ENCODE measurements around the gene PEMT. TPM values are rescaled to one million over a fixed set of nuclear protein-coding genes. Genes with fewer than 3 reads are reported as not detected.
"Not testable (repeated sequence)": the region's sequence is repeated elsewhere in the genome, so short reads cannot be mapped to it uniquely, and the experiment has no call there.

Gene PEMT
- total RNA-seq, 1 experiment from 2014 or later = 178 TPM

DNA sequence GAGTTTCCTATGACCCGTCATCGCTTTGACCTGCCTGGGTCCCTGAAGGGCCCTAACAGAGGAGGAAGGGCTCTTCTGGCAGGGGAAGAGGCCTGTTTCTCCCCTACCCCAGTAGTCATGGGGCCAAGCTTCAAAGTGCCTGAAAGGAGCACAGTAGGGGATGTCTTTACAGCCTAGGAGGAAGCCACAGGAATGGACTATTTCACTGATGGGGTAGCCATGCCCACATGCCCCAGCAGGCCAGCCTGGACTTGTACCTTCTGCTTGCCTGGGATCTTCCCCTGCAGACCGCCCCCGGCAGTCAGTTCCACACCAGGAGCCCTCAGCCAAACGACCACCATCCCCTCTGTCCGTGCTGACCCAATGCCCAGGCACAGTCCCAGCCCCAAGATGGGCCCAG lies 41.8 kb upstream of the PEMT start:
- Histone ChIP-seq H2AFZ (ENCODE audit: low read length) (no peak overlapping the region), H3K4me3 (ENCODE audit: low read length) (no peak overlapping the region), H4K20me1 (ENCODE audit: low read length) (no peaks in the 10 kb centered on the region), H3K36me3 (ENCODE audit: low read depth, low read length) (no peaks in the 10 kb centered on the region), H3F3A (ENCODE audit: low read length, unreplicated experiment) (no peaks in the 10 kb centered on the region), H3K27ac (ENCODE audit: low read length) (no peak overlapping the region), H3K4me1 (ENCODE audit: insufficient read depth, low read length) (no peaks in the 10 kb centered on the region), H3K9me2 (replicated peaks; ENCODE audit: low read length) (no peaks in the 10 kb centered on the region), H3K9me3 (ENCODE audit: low read length) (no peaks in the 10 kb centered on the region), H3K9ac (ENCODE audit: low read length) (no peak overlapping the region), H3K27me3 (ENCODE audit: low read length) (no peaks in the 10 kb centered on the region), H3K79me2 (ENCODE audit: low read length) (no peaks in the 10 kb centered on the region), H3K4me2 (ENCODE audit: low read length) (no peak overlapping the region)
- intact Hi-C loops (cut with micrococcal nuclease) = no loop called here
- CTCF ChIA-PET = no interaction called here
- ATAC-seq (no peak), DNase-seq (no peak)
- POLR2A ChIA-PET (ENCODE audit: unreplicated experiment) = no interaction called here
- BruUV-seq (replicated peaks) = no TSS peak
- TF ChIP-seq EZH2phosphoT487 (IDR thresholded peaks at IDR 0.05; ENCODE audit: borderline replicate concordance, low read length) (no peak), EZH2 (IDR thresholded peaks at IDR 0.05; ENCODE audit: low read length, unreplicated experiment) (no peak)
- TF ChIP-seq, protein P1, sequence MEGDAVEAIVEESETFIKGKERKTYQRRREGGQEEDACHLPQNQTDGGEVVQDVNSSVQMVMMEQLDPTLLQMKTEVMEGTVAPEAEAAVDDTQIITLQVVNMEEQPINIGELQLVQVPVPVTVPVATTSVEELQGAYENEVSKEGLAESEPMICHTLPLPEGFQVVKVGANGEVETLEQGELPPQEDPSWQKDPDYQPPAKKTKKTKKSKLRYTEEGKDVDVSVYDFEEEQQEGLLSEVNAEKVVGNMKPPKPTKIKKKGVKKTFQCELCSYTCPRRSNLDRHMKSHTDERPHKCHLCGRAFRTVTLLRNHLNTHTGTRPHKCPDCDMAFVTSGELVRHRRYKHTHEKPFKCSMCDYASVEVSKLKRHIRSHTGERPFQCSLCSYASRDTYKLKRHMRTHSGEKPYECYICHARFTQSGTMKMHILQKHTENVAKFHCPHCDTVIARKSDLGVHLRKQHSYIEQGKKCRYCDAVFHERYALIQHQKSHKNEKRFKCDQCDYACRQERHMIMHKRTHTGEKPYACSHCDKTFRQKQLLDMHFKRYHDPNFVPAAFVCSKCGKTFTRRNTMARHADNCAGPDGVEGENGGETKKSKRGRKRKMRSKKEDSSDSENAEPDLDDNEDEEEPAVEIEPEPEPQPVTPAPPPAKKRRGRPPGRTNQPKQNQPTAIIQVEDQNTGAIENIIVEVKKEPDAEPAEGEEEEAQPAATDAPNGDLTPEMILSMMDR (conservative IDR thresholded peaks at IDR 0.05; ENCODE audit: low read depth, low read length) = no peak

DNA sequence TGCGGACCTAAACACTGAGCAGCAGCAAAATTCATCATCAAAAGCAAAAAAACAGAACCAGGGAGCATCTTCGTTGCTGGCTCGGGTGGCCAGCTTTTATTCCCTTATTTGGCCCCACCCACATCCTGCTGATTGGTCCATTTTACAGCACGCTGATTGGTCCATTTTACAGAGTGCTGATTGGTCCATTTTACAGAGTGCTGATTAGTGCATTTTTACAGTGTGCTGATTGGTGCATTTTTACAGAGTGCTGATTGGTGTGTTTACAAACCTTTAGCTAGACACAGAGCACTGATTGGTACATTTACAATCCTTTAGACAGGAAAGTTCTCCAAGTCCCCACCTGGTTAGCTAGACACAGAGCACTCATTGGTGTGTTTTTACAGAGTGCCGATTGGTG lies 41.2 kb upstream of the PEMT start:
- POLR2A ChIA-PET (ENCODE audit: unreplicated experiment); H3K9ac ChIP-seq (ENCODE audit: low read length); H4K20me1 ChIP-seq (ENCODE audit: low read length); H3K4me2 ChIP-seq (ENCODE audit: low read length); CTCF ChIA-PET; intact Hi-C loops (cut with micrococcal nuclease); H3K4me1 ChIP-seq (ENCODE audit: insufficient read depth, low read length); BruUV-seq (replicated peaks); H3K4me3 ChIP-seq (ENCODE audit: low read length); H3K9me3 ChIP-seq (ENCODE audit: low read length); H3K27ac ChIP-seq (ENCODE audit: low read length); H3K79me2 ChIP-seq (ENCODE audit: low read length); H3K27me3 ChIP-seq (ENCODE audit: low read length); H3K36me3 ChIP-seq (ENCODE audit: low read depth, low read length); H3K9me2 ChIP-seq (replicated peaks; ENCODE audit: low read length); H2AFZ ChIP-seq (ENCODE audit: low read length); ATAC-seq; H3F3A ChIP-seq (ENCODE audit: low read length, unreplicated experiment): not testable (repeated sequence)
- DNase-seq = peak; percentile 39

DNA sequence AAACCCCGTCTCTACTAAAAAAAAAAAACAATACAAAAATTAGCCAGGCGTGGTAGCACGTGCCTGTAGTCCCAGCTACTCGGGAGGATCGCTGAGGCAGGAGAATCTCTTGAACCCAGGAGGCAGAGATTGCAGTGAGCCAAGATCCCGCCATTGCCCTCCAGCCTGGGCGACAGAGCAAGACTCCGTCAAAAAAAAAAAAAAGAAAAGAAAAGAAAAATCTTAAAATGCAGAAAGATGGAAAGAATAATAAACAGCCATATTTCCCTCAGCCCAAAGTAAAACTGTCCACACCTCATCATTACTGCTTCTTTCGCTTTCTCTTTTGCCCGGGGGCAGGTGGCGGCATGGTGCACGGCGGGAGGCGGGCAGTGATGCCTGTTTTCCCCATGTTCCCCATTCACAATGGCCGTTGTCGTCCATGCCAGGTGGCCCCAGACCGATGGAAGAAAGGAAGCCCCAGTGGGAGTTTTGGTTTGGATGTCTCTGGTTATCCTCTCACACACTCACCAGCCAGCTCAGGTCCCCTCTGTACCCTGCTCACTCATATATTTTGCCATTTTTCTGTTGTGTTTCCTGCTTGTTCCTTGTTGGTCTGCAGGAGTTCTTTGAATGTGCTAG lies 37.0 kb upstream of the PEMT start:
- DNase-seq = no peak
- ChIA-PET POLR2A (ENCODE audit: unreplicated experiment) (interaction anchor here (0.6 kb wide), 1 partner anchor 1091 kb away, joined by 3 read pairs; no protein-coding TSS in a partner anchor), CTCF (no interaction called here)
- H2AFZ ChIP-seq (ENCODE audit: low read length) = no peak overlapping the region
- no peak overlapping the region for H3K27ac ChIP-seq (ENCODE audit: low read length)
- no TSS peak for BruUV-seq (replicated peaks)
- no peaks in the 10 kb centered on the region for H3K36me3 ChIP-seq (ENCODE audit: low read depth, low read length)
- H3K9ac ChIP-seq (ENCODE audit: low read length) = no peak overlapping the region
- intact Hi-C loops (cut with micrococcal nuclease) = no loop called here
- TF ChIP-seq EZH2 (IDR thresholded peaks at IDR 0.05; ENCODE audit: low read length, unreplicated experiment) (no peak), EZH2phosphoT487 (IDR thresholded peaks at IDR 0.05; ENCODE audit: borderline replicate concordance, low read length) (no peak)
- TF ChIP-seq, protein P1 (conservative IDR thresholded peaks at IDR 0.05; ENCODE audit: low read depth, low read length) = no peak
- H3K4me3 ChIP-seq (ENCODE audit: low read length) = no peak overlapping the region
- H3K4me2 ChIP-seq (ENCODE audit: low read length) = no peak overlapping the region
- H3F3A ChIP-seq (ENCODE audit: low read length, unreplicated experiment) = no peaks in the 10 kb centered on the region
- no peaks in the 10 kb centered on the region for H3K79me2 ChIP-seq (ENCODE audit: low read length)
- no peaks in the 10 kb centered on the region for H3K4me1 ChIP-seq (ENCODE audit: insufficient read depth, low read length)
- no peaks in the 10 kb centered on the region for H3K27me3 ChIP-seq (ENCODE audit: low read length)
- no peaks in the 10 kb centered on the region for H4K20me1 ChIP-seq (ENCODE audit: low read length)
- H3K9me2 ChIP-seq (replicated peaks; ENCODE audit: low read length) = no peaks in the 10 kb centered on the region
- no peaks in the 10 kb centered on the region for H3K9me3 ChIP-seq (ENCODE audit: low read length)
- no peak for ATAC-seq

Data from PC-3 (cell line).